Neuronal stem cell (in vitro differentiated cells): Measurements from ENCODE around the gene TXNL4B.
A peak's percentile ranks its signal among the peaks of the same experiment; 100 is the strongest.

ENCODE experiments used
- DNase-seq: peaks from one replicate; pipeline ENCODE4 v3.0.0-alpha.2; 2013; ENCODE audit warnings: low spot score
- H2AFZ ChIP-seq: one replicate; pipeline ENCODE4 v1.6.1; 2013; ENCODE audit warnings: mild to moderate bottlenecking, low read length, inconsistent platforms
- H2AK5ac ChIP-seq: 2 replicates; pipeline ENCODE4 v1.6.1; 2013; ENCODE audit warnings: low read depth, mild to moderate bottlenecking, inconsistent platforms, low read length, moderate library complexity, mixed read lengths
- H2BK120ac ChIP-seq: 2 replicates; pipeline ENCODE4 v1.6.1; 2013; ENCODE audit warnings: low read depth, mild to moderate bottlenecking, inconsistent platforms, low read length, moderate library complexity, mixed read lengths
- H2BK12ac ChIP-seq: one replicate; pipeline ENCODE4 v1.6.1; 2013; ENCODE audit warnings: low read length, inconsistent platforms
- H2BK15ac ChIP-seq: 2 replicates; pipeline ENCODE4 v1.6.1; 2013; ENCODE audit warnings: mild to moderate bottlenecking, low read length, inconsistent platforms, mixed read lengths
- H2BK5ac ChIP-seq: one replicate; pipeline ENCODE4 v1.6.1; 2013; ENCODE audit warnings: inconsistent platforms, mild to moderate bottlenecking, low read length, moderate library complexity
- H3K14ac ChIP-seq: one replicate; pipeline ENCODE4 v1.6.1; 2013; ENCODE audit warnings: low read length, inconsistent platforms
- H3K18ac ChIP-seq: 2 replicates; pipeline ENCODE4 v1.6.1; 2013; ENCODE audit warnings: low read length, inconsistent platforms
- H3K23ac ChIP-seq: 2 replicates; pipeline ENCODE4 v1.6.1; 2013; ENCODE audit warnings: low read depth, mild to moderate bottlenecking, mixed read lengths, low read length, inconsistent platforms; ENCODE audit not compliant: poor library complexity
- H3K27ac ChIP-seq: replicated peaks from 3 replicates; pipeline ENCODE4 v1.5.1; 2013; ENCODE audit warnings: low read length, inconsistent platforms
- H3K27me3 ChIP-seq, 3 experiments: 2 replicates each; pipeline ENCODE4 v1.6.1; 2013; ENCODE audit warnings: low read length in 3 of 3, mild to moderate bottlenecking in 2 of 3, inconsistent platforms in 1 of 3, low read depth in 1 of 3, mixed read lengths in 1 of 3, moderate library complexity in 1 of 3; ENCODE audit not compliant: control insufficient read depth in 3 of 3, insufficient read depth in 3 of 3
- H3K36me3 ChIP-seq, 2 donors: replicated peaks in 1 of 2; 2 replicates each; pipeline ENCODE4 v1.6.1; 2013; ENCODE audit warnings: low read length in 2 of 2; ENCODE audit not compliant: control insufficient read depth in 2 of 2, insufficient read depth in 2 of 2
- H3K4ac ChIP-seq: 2 replicates; pipeline ENCODE4 v1.6.1; 2013; ENCODE audit warnings: inconsistent platforms, mild to moderate bottlenecking, low read length, moderate library complexity
- H3K4me1 ChIP-seq, 2 donors: 1 replicate in 1 of 2; 2 replicates in 1 of 2; pipeline ENCODE4 v1.6.1; 2013; ENCODE audit warnings: low read length in 2 of 2, low read depth in 1 of 2; ENCODE audit not compliant: control insufficient read depth in 2 of 2, insufficient read depth in 1 of 2
- H3K4me2 ChIP-seq: one replicate; pipeline ENCODE4 v1.6.1; 2013; ENCODE audit warnings: mild to moderate bottlenecking, low read length, inconsistent platforms; ENCODE audit not compliant: insufficient read depth, poor library complexity, severe bottlenecking
- H3K4me3 ChIP-seq, 2 donors: 2 replicates each; pipeline ENCODE4 v1.5.1; 2013; ENCODE audit warnings: low read length in 2 of 2, mild to moderate bottlenecking in 2 of 2, inconsistent platforms in 1 of 2, moderate library complexity in 1 of 2
- H3K79me1 ChIP-seq: one replicate; pipeline ENCODE4 v1.6.1; 2013; ENCODE audit warnings: low read depth, mild to moderate bottlenecking, inconsistent platforms, low read length, moderate library complexity
- H3K9ac ChIP-seq: one replicate; pipeline ENCODE4 v1.6.1; 2013; ENCODE audit warnings: mild to moderate bottlenecking, low read depth, low read length, inconsistent platforms; ENCODE audit not compliant: poor library complexity
- H3K9me3 ChIP-seq, 2 donors: replicated peaks in 1 of 2; 2 replicates each; pipeline versions ENCODE3 to v1.6.1; 2013; ENCODE audit warnings: low read length in 2 of 2, mild to moderate bottlenecking in 2 of 2, inconsistent platforms in 1 of 2, low read depth in 1 of 2, mixed read lengths in 1 of 2, moderate library complexity in 1 of 2; ENCODE audit not compliant: control insufficient read depth in 2 of 2, insufficient read depth in 1 of 2
- H4K8ac ChIP-seq: one replicate; pipeline ENCODE4 v1.6.1; 2013; ENCODE audit warnings: low read depth, mild to moderate bottlenecking, inconsistent platforms, low read length, moderate library complexity
- H4K91ac ChIP-seq: one replicate; pipeline ENCODE4 v1.6.1; 2013; ENCODE audit warnings: low read length, low read depth, mild to moderate bottlenecking, inconsistent platforms; ENCODE audit not compliant: poor library complexity
- whole genome bisulfite sequencing, 2 donors: extraction: QIAGEN DNeasy Blood & Tissue Kit; methylation state at CpG; one replicate each; pipeline ENCODE4 v1.1.7; 2013; ENCODE audit warnings: missing lambda C conversion rate in 2 of 2, mixed read lengths in 1 of 2; ENCODE audit not compliant: insufficient read length in 2 of 2, insufficient replicate concordance in 1 of 2; ENCODE audit errors: extremely low coverage in 2 of 2; 5-methylcytosine and 5-hydroxymethylcytosine counted together

The TXNL4B gene

GRCh38 chr16:72036098-72036497 is 57.3 kb downstream of the TXNL4B start:
- Histone ChIP-seq H3K4ac (no peak overlapping the region), H2BK12ac (no peak overlapping the region), H2BK5ac (no peak overlapping the region), H3K9me3 (no peaks in the 10 kb centered on the region), H3K9ac (no peak overlapping the region), H3K27me3 (no peaks in the 10 kb centered on the region), H3K23ac (no peak overlapping the region), H2AK5ac (no peak overlapping the region), H3K27ac (no peak overlapping the region), H3K36me3 (no peaks in the 10 kb centered on the region), H4K91ac (no peak overlapping the region), H2BK120ac (no peak overlapping the region), H2AFZ (peak overlapping the region; percentile 6), H3K18ac (no peak overlapping the region), H3K14ac (no peak overlapping the region), H3K4me2 (no peak overlapping the region), H2BK15ac (no peak overlapping the region), H4K8ac (no peak overlapping the region), H3K79me1 (no peaks in the 10 kb centered on the region), H3K4me3 (no peak overlapping the region), H3K4me1 (no peaks in the 10 kb centered on the region)
- DNase-seq: no peak
- no CpG with 5 or more reads among the region's 5 CpGs for WGBS, 2 donors
